ENCODE results near the gene CALM3.
A peak's percentile ranks its signal among the peaks of the same experiment; 100 is the strongest.

Gene CALM3

DNA sequence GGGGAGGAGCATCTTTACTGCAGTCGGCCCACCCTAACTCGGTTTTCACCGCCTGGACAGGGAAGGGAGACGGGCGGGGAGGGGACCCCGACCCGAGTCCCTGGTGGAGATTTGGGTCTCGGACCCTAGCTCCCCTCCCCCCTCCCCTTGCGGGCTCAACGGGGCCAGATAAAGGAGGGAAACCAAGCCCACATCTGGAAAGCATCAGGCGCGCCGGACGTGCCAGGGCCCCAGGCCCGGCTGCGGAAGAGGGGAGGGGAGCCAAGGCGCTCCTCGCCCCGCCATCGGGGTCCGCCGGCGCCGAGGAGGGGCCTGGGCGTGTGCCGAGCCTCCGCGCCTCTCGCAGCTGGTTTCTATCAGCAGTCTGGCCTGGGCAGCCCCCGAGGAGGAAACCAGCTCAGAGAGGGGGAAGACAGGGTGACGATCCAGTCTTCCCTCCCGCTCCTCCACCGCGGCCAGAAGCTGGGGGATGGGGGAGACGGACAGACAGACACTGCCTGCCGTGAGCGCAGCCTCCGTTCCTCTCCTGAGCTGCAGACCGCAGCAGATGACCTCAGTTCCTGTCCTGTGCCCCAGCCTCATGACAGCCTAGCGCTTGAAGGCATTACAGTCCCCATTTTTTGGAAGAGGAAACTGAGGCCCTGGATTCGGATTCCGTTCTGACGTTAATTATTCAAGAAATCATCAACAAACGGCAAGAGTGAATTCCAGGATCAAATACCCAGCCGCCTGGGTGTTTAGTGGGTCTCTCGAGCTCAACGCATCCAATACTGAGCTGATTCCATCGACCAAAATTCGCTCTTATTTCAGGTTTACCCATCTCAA lies 38.4 kb downstream of the CALM3 start:
- no peak for DNase-seq

- no peak for DNase-seq
Observed at GRCh38 chr19:46640656-46641055, 39.5 kb downstream of the CALM3 start.

DNA sequence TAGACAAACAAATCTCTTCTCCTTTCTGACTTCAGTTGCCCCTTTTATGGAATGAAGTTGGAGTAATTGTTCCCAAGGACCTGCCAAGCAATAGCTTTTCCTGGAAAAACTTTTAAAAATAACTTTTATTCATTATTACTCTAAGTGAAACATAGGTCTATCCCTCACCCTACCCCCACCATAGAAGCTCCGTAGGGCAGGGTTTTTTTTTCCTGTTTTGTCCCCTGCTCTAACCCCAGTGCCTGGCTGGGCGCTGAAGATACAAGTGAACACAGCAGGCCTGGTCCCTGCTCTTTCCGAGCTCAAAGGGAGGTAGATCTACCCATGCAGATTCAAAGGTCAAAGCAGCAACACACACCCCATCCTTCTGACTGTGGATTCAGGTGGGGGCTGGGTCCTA lies 43.6 kb downstream of the CALM3 start:
- DNase-seq = no peak

- DNase-seq = no peak
Observed at GRCh38 chr19:46646402-46646801, 45.3 kb downstream of the CALM3 start.

- no peak for DNase-seq
Observed at GRCh38 chr19:46648060-46648960, 47.2 kb downstream of the CALM3 start.

- no peak for DNase-seq
Observed at GRCh38 chr19:46648961-46649960, 48.1 kb downstream of the CALM3 start.

GRCh38 chr19:46650445-46650844 lies 49.3 kb downstream of the CALM3 start:
- DNase-seq = no peak

DNA sequence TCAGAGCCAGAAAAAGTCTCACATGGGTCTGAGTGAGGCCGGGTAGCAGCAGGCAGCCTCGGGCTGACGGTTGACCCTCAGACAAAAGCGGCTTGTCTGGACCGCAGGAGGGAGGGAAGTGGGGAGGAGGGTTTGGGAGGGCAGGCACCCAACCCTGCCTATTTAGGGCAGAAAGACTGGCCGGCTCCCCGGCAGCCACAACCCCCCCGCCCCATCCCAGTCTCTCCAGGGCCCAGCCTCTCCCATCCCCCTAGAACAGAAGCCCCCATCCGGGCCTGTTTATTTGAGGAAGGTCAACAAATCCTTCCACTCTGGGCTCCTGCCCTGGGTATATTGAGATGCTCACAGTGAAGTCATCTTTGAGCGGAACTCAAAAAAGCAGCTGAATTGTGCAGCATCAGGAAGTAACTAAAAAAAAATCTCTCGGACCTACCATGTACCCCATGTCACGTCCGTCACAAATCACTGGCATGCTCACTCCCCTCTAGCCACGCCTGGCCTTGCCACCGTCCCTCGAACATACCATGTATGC lies 53.6 kb downstream of the CALM3 start:
- DNase-seq = no peak

DNA sequence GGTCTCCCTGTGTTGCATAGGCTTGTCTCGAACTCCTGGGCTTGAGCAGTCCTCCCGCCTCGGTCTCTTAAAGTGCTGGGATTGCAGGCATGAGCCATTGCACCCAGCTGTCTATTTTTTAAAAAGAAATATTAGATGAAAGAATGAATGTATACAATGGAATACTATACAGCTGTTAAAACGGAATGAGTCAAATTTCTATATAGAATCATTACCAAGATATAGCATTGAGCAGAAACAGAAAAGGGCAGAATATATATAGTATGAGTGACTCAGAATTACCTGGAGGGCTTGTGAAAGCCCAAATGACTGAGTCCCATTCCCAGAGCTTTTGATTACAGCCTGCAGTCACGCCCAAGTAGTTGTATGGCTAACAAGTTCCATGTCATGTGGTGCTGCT lies 55.4 kb downstream of the CALM3 start:
- peak; percentile 42 for DNase-seq

DNA sequence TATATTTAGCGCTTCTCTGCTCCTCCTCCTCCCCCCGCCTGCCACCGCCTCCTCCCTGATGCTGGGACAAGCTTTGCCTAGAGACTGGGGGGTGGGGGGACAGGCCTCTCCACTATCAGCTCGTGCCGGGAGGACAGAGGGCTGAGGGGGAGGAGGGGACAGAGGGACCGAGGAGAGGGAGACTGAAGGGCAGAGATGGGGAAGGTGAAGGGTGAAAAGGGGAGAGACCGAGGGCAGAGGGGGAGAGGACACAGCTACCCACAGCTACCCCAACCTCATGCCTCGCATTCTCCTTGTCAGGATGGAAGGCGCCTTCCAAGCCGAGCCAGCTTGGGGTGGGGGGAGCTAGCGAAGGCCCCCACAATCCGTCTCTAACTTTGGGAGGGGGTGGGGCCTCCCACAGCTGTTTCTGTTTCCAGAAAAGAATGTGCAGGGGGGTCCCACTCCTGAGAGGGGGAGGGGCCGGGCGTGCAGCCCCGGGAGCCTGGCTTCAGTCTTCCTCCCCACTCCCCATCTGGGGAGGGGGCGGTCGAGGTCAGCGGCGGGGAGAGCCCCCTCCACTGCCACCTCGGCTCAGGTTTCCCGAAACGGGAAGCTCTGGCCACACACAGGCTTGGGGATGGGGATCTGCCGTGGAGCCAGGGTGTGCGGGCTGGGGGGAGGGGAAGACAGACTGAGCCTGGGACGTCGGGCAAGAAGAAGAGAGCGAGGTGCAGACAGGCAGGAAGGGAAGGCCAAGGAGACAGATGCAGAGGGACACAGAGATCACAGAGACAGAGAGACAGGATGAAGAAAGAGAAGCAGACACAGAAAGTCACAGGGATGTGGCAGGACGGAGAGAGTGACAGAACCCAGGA lies 58.2 kb downstream of the CALM3 start:
- peak; percentile 15 for DNase-seq

DNA sequence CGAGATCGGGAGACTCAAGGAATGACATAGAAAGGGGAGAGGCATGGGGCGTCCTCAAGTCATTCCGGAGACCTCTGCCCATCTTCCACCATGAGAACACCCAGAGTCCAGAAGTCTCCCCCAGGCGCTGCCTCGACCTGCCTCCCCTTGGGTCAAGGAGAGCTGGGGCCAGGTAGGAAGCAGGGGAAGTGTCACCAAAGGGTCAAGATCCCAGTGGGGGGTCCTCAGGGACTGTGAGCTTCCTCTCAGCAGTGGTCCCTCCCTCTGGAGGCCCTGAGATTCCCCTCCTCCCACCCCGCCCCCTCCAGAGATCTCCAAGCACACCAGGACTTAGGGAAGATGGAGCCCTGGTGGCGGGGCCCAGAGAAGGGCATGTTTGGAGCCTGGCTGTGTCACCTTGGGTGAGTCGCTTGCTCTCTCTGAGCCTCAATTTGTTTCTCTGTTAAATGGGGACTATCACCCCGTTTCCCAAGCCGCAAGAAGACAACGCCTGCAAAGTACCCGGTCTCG lies 58.9 kb downstream of the CALM3 start:
- DNase-seq = peak; percentile 4

Data from stimulated activated CD4-positive, alpha-beta T cell treated with anti-CD3 and anti-CD28 coated beads, Interleukin-1b, Interleukin-23, amount 100 ng/mL, for 48 hours (primary cell).